ENCODE results near the gene ZDHHC22. TPM values are rescaled to one million over a fixed set of nuclear protein-coding genes. Genes with fewer than 3 reads are reported as not detected.

The ZDHHC22 gene
- total and polyA plus RNA-seq, 8 donors = 0.08 to 0.18 TPM; not detected in 6

GRCh38 chr14:77087631-77088030 lies 54.0 kb downstream of the ZDHHC22 start:
- Histone ChIP-seq H3K36me3 (no peaks in the 10 kb centered on the region), H3K9me3 (peaks cover 0 to 18% (median 15%) of the 10 kb centered on the region in 4 donors), H3K4me3 (no peak overlapping the region), H3K27me3 (no peaks in the 10 kb centered on the region), H3K4me1 (peaks cover 0 to 10% (median 5%) of the 10 kb centered on the region in 4 donors), H3K27ac (peak overlapping the region in 3 of 5 donors; percentile 21 to 72 (median 39))
- TF ChIP-seq POLR2AphosphoS5 (IDR thresholded peaks at IDR 0.05) (no peak), CTCF (IDR thresholded peaks at IDR 0.05) (no peak), POLR2A (IDR thresholded peaks at IDR 0.05) (no peak), EP300 (IDR thresholded peaks at IDR 0.05) (no peak)
- intact Hi-C loops (cut with DNase I; ENCODE audit: low total_unique reads) = no loop called here
- DNase-seq = no peak
- 42 to 57% (median 53%) methylated on average over 3 of the region's 3 CpGs for whole genome bisulfite sequencing, 5 donors

GRCh38 chr14:77086951-77087350 lies 54.6 kb downstream of the ZDHHC22 start:
- Histone ChIP-seq H3K27me3 (no peaks in the 10 kb centered on the region), H3K4me3 (no peak overlapping the region), H3K27ac (no peak overlapping the region), H3K9me3 (peaks cover 0 to 14% (median 13%) of the 10 kb centered on the region in 4 donors), H3K4me1 (peaks cover 0 to 10% (median 5%) of the 10 kb centered on the region in 4 donors), H3K36me3 (no peaks in the 10 kb centered on the region)
- no peak for DNase-seq
- intact Hi-C loops (cut with DNase I; ENCODE audit: low total_unique reads) = no loop called here
- WGBS, 5 donors = 88 to 92% (median 90%) methylated on average over 6 of the region's 6 CpGs
- TF ChIP-seq CTCF (IDR thresholded peaks at IDR 0.05) = no peak
- no peak for TF ChIP-seq EP300 (IDR thresholded peaks at IDR 0.05)
- TF ChIP-seq POLR2A (IDR thresholded peaks at IDR 0.05) = no peak
- TF ChIP-seq POLR2AphosphoS5 (IDR thresholded peaks at IDR 0.05) = no peak

GRCh38 chr14:77086017-77086727 lies 55.4 kb downstream of the ZDHHC22 start:
- Histone ChIP-seq H3K9me3 (peaks cover 0 to 6% (median 5%) of the 10 kb centered on the region in 4 donors), H3K4me3 (no peak overlapping the region), H3K4me1 (peaks cover 0 to 10% (median 5%) of the 10 kb centered on the region in 4 donors), H3K36me3 (no peaks in the 10 kb centered on the region), H3K27ac (no peak overlapping the region), H3K27me3 (no peaks in the 10 kb centered on the region)
- DNase-seq = peak in 1 of 2 donors; percentile 79
- 91 to 98% (median 95%) methylated on average over 3 of the region's 3 CpGs for WGBS, 5 donors
- TF ChIP-seq POLR2A (IDR thresholded peaks at IDR 0.05) (no peak), POLR2AphosphoS5 (IDR thresholded peaks at IDR 0.05) (no peak)
- intact Hi-C loops (cut with DNase I; ENCODE audit: low total_unique reads) = no loop called here

GRCh38 chr14:77085538-77085937 lies 56.1 kb downstream of the ZDHHC22 start:
- 75 to 89% (median 84%) methylated on average over 4 of the region's 4 CpGs for WGBS, 5 donors
- H3K27ac ChIP-seq = no peak overlapping the region
- DNase-seq = no peak

More at GRCh38 chr14:77085538-77085937, 56.1 kb downstream of the ZDHHC22 start:
- Histone ChIP-seq H3K27me3 (no peaks in the 10 kb centered on the region), H3K4me3 (no peak overlapping the region), H3K36me3 (no peaks in the 10 kb centered on the region), H3K9me3 (peaks cover 0 to under 1% (median 0%) of the 10 kb centered on the region in 4 donors), H3K4me1 (peaks cover 0 to 10% (median 5%) of the 10 kb centered on the region in 4 donors)
- intact Hi-C loops (cut with DNase I; ENCODE audit: low total_unique reads) = no loop called here
- no peak for TF ChIP-seq POLR2AphosphoS5 (IDR thresholded peaks at IDR 0.05)
- no peak for TF ChIP-seq EP300 (IDR thresholded peaks at IDR 0.05)
- no peak for TF ChIP-seq POLR2A (IDR thresholded peaks at IDR 0.05)
- TF ChIP-seq CTCF (IDR thresholded peaks at IDR 0.05) = no peak

All from stomach (tissue), 9 donors.